Activated T-helper 1 cell treated with anti-CD3 and anti-CD28 coated beads, Interleukin-12 subunit alpha, Interleukin-12 subunit beta, Interleukin-2, Interleukin-4 antibody, amounts not matched to agents 30 ng/mL and 10 ng/mL and 1 ng/mL, durations not matched to agents 14 hours and 24 hours and 36 hours (primary cell): Measurements from ENCODE around the gene TMEM69. TPM values are rescaled to one million over a fixed set of nuclear protein-coding genes. Genes with fewer than 3 reads are reported as not detected.
"Not testable (repeated sequence)": the region's sequence is repeated elsewhere in the genome, so short reads cannot be mapped to it uniquely, and the experiment has no call there.

ENCODE experiments used
- DNase-seq: peaks from one replicate; pipeline ENCODE4 v3.0.0; 2021; ENCODE audit warnings: low spot score
- H3K27ac Mint-ChIP-seq: one replicate; pipeline ENCODE4 v1.8.0; 2021; ENCODE audit warnings: mild to moderate bottlenecking, mixed read lengths
- H3K27me3 Mint-ChIP-seq: one replicate; pipeline ENCODE4 v1.8.0; 2022; ENCODE audit warnings: mild to moderate bottlenecking, moderate library complexity, mixed read lengths; ENCODE audit not compliant: insufficient read depth
- H3K36me3 Mint-ChIP-seq: one replicate; pipeline ENCODE4 v1.8.0; 2021; ENCODE audit warnings: low read depth, mixed read lengths
- H3K4me1 Mint-ChIP-seq: one replicate; pipeline ENCODE4 v1.8.0; 2021; ENCODE audit warnings: low read depth, mixed read lengths
- H3K4me3 Mint-ChIP-seq: one replicate; pipeline ENCODE4 v1.8.0; 2021; ENCODE audit warnings: mild to moderate bottlenecking, moderate library complexity, mixed read lengths
- H3K9me3 Mint-ChIP-seq: one replicate; pipeline ENCODE4 v1.8.0; 2021; ENCODE audit warnings: mixed read lengths
- intact Hi-C: fragments of 100-400 bp; cut with micrococcal nuclease; formaldehyde crosslinking; loops from one replicate; pipeline ENCODE4 v1.15.1; 2024
- total RNA-seq: library from RNA; stranded (reverse); gene quantifications from 2 replicates; pipeline ENCODE4 v1.2.3, GENCODE V29; 2022

TMEM69 gene
- total RNA-seq, 1 donor from 2014 or later: 33.0 TPM

GRCh38 chr1:45723248-45723930 is 35.4 kb downstream of the TMEM69 start:
- intact Hi-C loops: no loop called here
- Mint-ChIP-seq H3K36me3 (no peaks in the 10 kb centered on the region), H3K27me3 (no peaks in the 10 kb centered on the region), H3K4me3 (no peak overlapping the region), H3K27ac (no peak overlapping the region), H3K9me3 (no peaks in the 10 kb centered on the region), H3K4me1 (no peaks in the 10 kb centered on the region)
- no peak for DNase-seq

- H3K27me3 Mint-ChIP-seq, intact Hi-C loops, H3K36me3 Mint-ChIP-seq, H3K4me1 Mint-ChIP-seq, H3K27ac Mint-ChIP-seq, H3K4me3 Mint-ChIP-seq, DNase-seq, H3K9me3 Mint-ChIP-seq: not testable (repeated sequence)
These were observed 38.0 kb downstream of the TMEM69 start for GRCh38 chr1:45726007-45726406.

GRCh38 chr1:45730075-45730779 is 42.2 kb downstream of the TMEM69 start:
- intact Hi-C loops: no loop called here
- no peak overlapping the region for H3K27ac Mint-ChIP-seq
- H3K4me3 Mint-ChIP-seq: no peak overlapping the region
- H3K4me1 Mint-ChIP-seq: peaks cover 5% of the 10 kb centered on the region
- DNase-seq: no peak
- H3K36me3 Mint-ChIP-seq: peaks cover 2% of the 10 kb centered on the region
- no peaks in the 10 kb centered on the region for H3K9me3 Mint-ChIP-seq
- no peaks in the 10 kb centered on the region for H3K27me3 Mint-ChIP-seq

DNA sequence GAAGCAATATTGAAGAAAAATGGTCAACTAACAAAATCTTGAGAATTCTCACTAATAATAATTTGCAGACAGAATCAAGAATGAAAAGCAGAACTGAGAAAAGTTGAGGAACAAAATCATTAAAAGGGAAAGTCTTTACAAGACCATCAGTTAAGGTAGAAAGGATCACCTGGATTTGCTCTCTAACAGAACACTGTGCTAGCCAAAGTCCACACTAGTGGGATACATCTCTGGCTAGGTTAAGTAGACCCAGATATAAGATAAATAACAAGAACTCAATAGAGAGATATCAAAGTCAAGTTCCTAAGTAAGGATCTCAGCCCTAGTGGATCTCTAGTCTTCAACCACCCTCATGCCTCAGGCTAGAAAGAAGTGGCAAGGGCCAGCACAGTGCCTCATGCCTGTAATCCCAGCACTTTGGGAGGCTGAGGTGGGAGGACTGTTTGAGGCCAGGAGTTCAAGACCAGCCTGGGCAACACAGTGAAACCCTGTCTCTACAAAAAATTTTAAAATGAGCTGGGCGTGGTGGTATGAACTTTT is 42.9 kb downstream of the TMEM69 start:
- DNase-seq: no peak
- H3K9me3 Mint-ChIP-seq: no peaks in the 10 kb centered on the region
- peaks cover 2% of the 10 kb centered on the region for H3K36me3 Mint-ChIP-seq
- H3K4me1 Mint-ChIP-seq: peaks cover 5% of the 10 kb centered on the region
- intact Hi-C loops: no loop called here
- no peak overlapping the region for H3K4me3 Mint-ChIP-seq
- H3K27me3 Mint-ChIP-seq: no peaks in the 10 kb centered on the region
- H3K27ac Mint-ChIP-seq: no peak overlapping the region

DNA sequence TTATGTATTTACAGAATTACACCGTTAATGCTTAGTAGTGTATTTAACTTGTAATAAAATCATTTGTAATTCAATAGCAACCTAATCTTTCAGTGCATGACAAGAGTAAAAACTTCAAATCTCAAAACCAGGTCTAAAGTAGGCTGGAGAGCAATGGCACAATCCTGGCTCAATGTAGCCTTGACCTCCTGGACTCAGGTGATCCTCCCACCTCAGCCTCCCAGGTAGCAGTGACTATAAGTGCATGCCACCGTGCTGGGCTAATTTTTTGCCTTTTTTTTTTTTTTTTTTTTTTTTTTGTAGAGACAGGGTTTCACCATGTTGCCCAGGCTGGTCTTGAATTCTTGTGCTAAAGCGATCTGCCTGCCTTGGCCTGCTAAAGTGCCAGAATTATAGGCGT is 51.2 kb downstream of the TMEM69 start:
- Mint-ChIP-seq H3K9me3 (no peaks in the 10 kb centered on the region), H3K4me3 (no peak overlapping the region), H3K4me1 (peaks cover 5% of the 10 kb centered on the region), H3K27me3 (no peaks in the 10 kb centered on the region), H3K27ac (no peak overlapping the region), H3K36me3 (peaks cover 11% of the 10 kb centered on the region)
- DNase-seq: no peak
- intact Hi-C loops: no loop called here

GRCh38 chr1:45739641-45740156 is 51.7 kb downstream of the TMEM69 start:
- H3K9me3 Mint-ChIP-seq, DNase-seq, H3K27me3 Mint-ChIP-seq, intact Hi-C loops, H3K4me1 Mint-ChIP-seq, H3K4me3 Mint-ChIP-seq, H3K27ac Mint-ChIP-seq: not testable (repeated sequence)
- peaks cover 11% of the 10 kb centered on the region for H3K36me3 Mint-ChIP-seq

Other genes starting within 250 kb of the TMEM69 start
- 1.4 and 1.6 TPM in 2 replicates for gene TESK2, start 197.0 kb upstream of the TMEM69 start, total RNA-seq
- 3.5 and 4.5 TPM in 2 replicates for gene CCDC163, start 188.1 kb upstream of the TMEM69 start, total RNA-seq
- 10.4 and 10.6 TPM in 2 replicates for gene MMACHC, start 187.9 kb upstream of the TMEM69 start, total RNA-seq
- gene PRDX1, start 166.3 kb upstream of the TMEM69 start, total RNA-seq: 635 and 655 TPM in 2 replicates
- gene AKR1A1, start 137.4 kb upstream of the TMEM69 start, total RNA-seq: 192 and 194 TPM in 2 replicates
- 250 and 251 TPM in 2 replicates for gene NASP, start 104.1 kb upstream of the TMEM69 start, total RNA-seq
- gene CCDC17, start 64.1 kb upstream of the TMEM69 start, total RNA-seq: 2.5 and 2.8 TPM in 2 replicates
- gene GPBP1L1, start 1.6 kb upstream of the TMEM69 start, total RNA-seq: 99.3 and 109 TPM in 2 replicates
- 12.3 and 13.9 TPM in 2 replicates for gene IPP, start 62.5 kb downstream of the TMEM69 start, total RNA-seq
- 32.0 and 37.2 TPM in 2 replicates for gene MAST2, start 115.4 kb downstream of the TMEM69 start, total RNA-seq